ENCODE data around the gene SLC25A21.
A peak's percentile ranks its signal among the peaks of the same experiment; 100 is the strongest.

SLC25A21 gene

GRCh38 chr14:36771028-36771640 lies 401.3 kb downstream of the SLC25A21 start:
- no CpG with 5 or more reads among the region's 4 CpGs for WGBS, 2 donors (ENCODE audit: extremely low coverage in 2 of 2, insufficient read length in 2 of 2, insufficient replicate concordance in 1 of 2)
- Histone ChIP-seq H3K4me3 (ENCODE audit: low read length in 2 of 2) (no peak overlapping the region), H3K18ac (ENCODE audit: low read length) (no peak overlapping the region), H3K79me1 (ENCODE audit: low read depth, low read length) (no peaks in the 10 kb centered on the region), H3K4ac (ENCODE audit: low read length) (no peak overlapping the region), H3K14ac (ENCODE audit: low read length) (no peak overlapping the region), H3K4me2 (ENCODE audit: insufficient read depth, low read length, poor library complexity, severe bottlenecking) (no peak overlapping the region), H3K27me3 (ENCODE audit: control insufficient read depth in 3 of 3, insufficient read depth in 3 of 3, low read depth in 1 of 3, low read length in 3 of 3) (no peaks in the 10 kb centered on the region), H4K8ac (ENCODE audit: low read depth, low read length) (no peak overlapping the region), H3K27ac (replicated peaks; ENCODE audit: low read length) (no peak overlapping the region), H3K4me1 (ENCODE audit: control insufficient read depth in 2 of 2, insufficient read depth in 1 of 2, low read depth in 1 of 2, low read length in 2 of 2) (peaks cover 0 to 2% of the 10 kb centered on the region in 2 donors), H3K23ac (ENCODE audit: low read depth, low read length, poor library complexity) (no peak overlapping the region), H2BK15ac (ENCODE audit: low read length) (no peak overlapping the region), H2BK120ac (ENCODE audit: low read depth, low read length) (no peak overlapping the region), H2BK5ac (ENCODE audit: low read length) (no peak overlapping the region), H3K9me3 (replicated peaks in 1 of 2; ENCODE audit: control insufficient read depth in 2 of 2, insufficient read depth in 1 of 2, low read depth in 1 of 2, low read length in 2 of 2) (no peaks in the 10 kb centered on the region), H2AK5ac (ENCODE audit: low read depth, low read length) (no peak overlapping the region), H3K9ac (ENCODE audit: low read depth, low read length, poor library complexity) (no peak overlapping the region), H2BK12ac (ENCODE audit: low read length) (no peak overlapping the region), H4K91ac (ENCODE audit: low read depth, low read length, poor library complexity) (no peak overlapping the region), H2AFZ (ENCODE audit: low read length) (no peak overlapping the region), H3K36me3 (replicated peaks in 1 of 2; ENCODE audit: control insufficient read depth in 2 of 2, insufficient read depth in 2 of 2, low read length in 2 of 2) (no peaks in the 10 kb centered on the region)
- no peak for DNase-seq (ENCODE audit: low spot score)

- Histone ChIP-seq H3K4me1 (ENCODE audit: control insufficient read depth in 2 of 2, insufficient read depth in 1 of 2, low read depth in 1 of 2, low read length in 2 of 2) (peaks cover 5 to 6% of the 10 kb centered on the region in 2 donors), H4K8ac (ENCODE audit: low read depth, low read length) (no peak overlapping the region), H3K4ac (ENCODE audit: low read length) (no peak overlapping the region), H2BK15ac (ENCODE audit: low read length) (no peak overlapping the region), H3K14ac (ENCODE audit: low read length) (no peak overlapping the region), H3K79me1 (ENCODE audit: low read depth, low read length) (no peaks in the 10 kb centered on the region), H3K18ac (ENCODE audit: low read length) (no peak overlapping the region), H4K91ac (ENCODE audit: low read depth, low read length, poor library complexity) (no peak overlapping the region), H3K27me3 (ENCODE audit: control insufficient read depth in 3 of 3, insufficient read depth in 3 of 3, low read depth in 1 of 3, low read length in 3 of 3) (no peaks in the 10 kb centered on the region), H3K4me2 (ENCODE audit: insufficient read depth, low read length, poor library complexity, severe bottlenecking) (no peak overlapping the region), H2AK5ac (ENCODE audit: low read depth, low read length) (no peak overlapping the region), H3K36me3 (replicated peaks in 1 of 2; ENCODE audit: control insufficient read depth in 2 of 2, insufficient read depth in 2 of 2, low read length in 2 of 2) (no peaks in the 10 kb centered on the region), H2AFZ (ENCODE audit: low read length) (no peak overlapping the region), H3K4me3 (ENCODE audit: low read length in 2 of 2) (no peak overlapping the region), H3K23ac (ENCODE audit: low read depth, low read length, poor library complexity) (no peak overlapping the region), H2BK120ac (ENCODE audit: low read depth, low read length) (no peak overlapping the region), H2BK12ac (ENCODE audit: low read length) (no peak overlapping the region), H3K27ac (replicated peaks; ENCODE audit: low read length) (no peak overlapping the region), H3K9me3 (replicated peaks in 1 of 2; ENCODE audit: control insufficient read depth in 2 of 2, insufficient read depth in 1 of 2, low read depth in 1 of 2, low read length in 2 of 2) (no peaks in the 10 kb centered on the region), H3K9ac (ENCODE audit: low read depth, low read length, poor library complexity) (no peak overlapping the region), H2BK5ac (ENCODE audit: low read length) (no peak overlapping the region)
- WGBS, 2 donors (ENCODE audit: extremely low coverage in 2 of 2, insufficient read length in 2 of 2, insufficient replicate concordance in 1 of 2): no CpG with 5 or more reads among the region's 4 CpGs
- no peak for DNase-seq (ENCODE audit: low spot score)
Measured at GRCh38 chr14:36768638-36769337, 403.6 kb downstream of the SLC25A21 start.

GRCh38 chr14:36767603-36768281 lies 404.7 kb downstream of the SLC25A21 start:
- no CpG with 5 or more reads among the region's 7 CpGs for WGBS, 2 donors (ENCODE audit: extremely low coverage in 2 of 2, insufficient read length in 2 of 2, insufficient replicate concordance in 1 of 2)

DNA sequence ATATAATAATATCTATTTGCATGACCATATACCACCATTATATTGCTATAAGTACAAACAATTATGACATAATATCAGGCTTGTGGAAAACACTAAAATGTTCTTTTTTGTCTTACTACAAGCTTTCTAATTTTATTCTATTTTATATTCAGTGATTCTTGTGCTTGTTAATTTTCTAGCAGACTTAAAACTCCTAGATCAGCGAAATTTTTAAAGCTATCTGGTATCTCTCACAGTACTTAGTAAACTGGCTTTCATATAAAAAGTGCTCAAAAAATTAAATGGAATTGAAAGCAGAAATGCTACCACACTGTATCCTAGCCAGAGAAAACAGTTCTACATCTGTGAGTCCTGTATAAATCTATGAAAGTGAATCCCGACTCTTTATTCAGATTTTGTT lies 405.4 kb downstream of the SLC25A21 start:
- Histone ChIP-seq H3K79me1 (ENCODE audit: low read depth, low read length) (no peaks in the 10 kb centered on the region), H3K23ac (ENCODE audit: low read depth, low read length, poor library complexity) (no peak overlapping the region), H2BK5ac (ENCODE audit: low read length) (no peak overlapping the region), H2AFZ (ENCODE audit: low read length) (no peak overlapping the region), H2AK5ac (ENCODE audit: low read depth, low read length) (no peak overlapping the region), H3K4ac (ENCODE audit: low read length) (no peak overlapping the region), H3K4me1 (ENCODE audit: control insufficient read depth in 2 of 2, insufficient read depth in 1 of 2, low read depth in 1 of 2, low read length in 2 of 2) (peaks cover 6% of the 10 kb centered on the region in 2 donors), H3K27ac (replicated peaks; ENCODE audit: low read length) (no peak overlapping the region), H3K9me3 (replicated peaks in 1 of 2; ENCODE audit: control insufficient read depth in 2 of 2, insufficient read depth in 1 of 2, low read depth in 1 of 2, low read length in 2 of 2) (no peaks in the 10 kb centered on the region), H4K91ac (ENCODE audit: low read depth, low read length, poor library complexity) (no peak overlapping the region), H3K18ac (ENCODE audit: low read length) (no peak overlapping the region), H3K14ac (ENCODE audit: low read length) (no peak overlapping the region), H3K27me3 (ENCODE audit: control insufficient read depth in 3 of 3, insufficient read depth in 3 of 3, low read depth in 1 of 3, low read length in 3 of 3) (no peaks in the 10 kb centered on the region), H3K36me3 (replicated peaks in 1 of 2; ENCODE audit: control insufficient read depth in 2 of 2, insufficient read depth in 2 of 2, low read length in 2 of 2) (no peaks in the 10 kb centered on the region), H2BK15ac (ENCODE audit: low read length) (no peak overlapping the region), H3K4me2 (ENCODE audit: insufficient read depth, low read length, poor library complexity, severe bottlenecking) (no peak overlapping the region), H3K9ac (ENCODE audit: low read depth, low read length, poor library complexity) (no peak overlapping the region), H3K4me3 (ENCODE audit: low read length in 2 of 2) (no peak overlapping the region), H2BK12ac (ENCODE audit: low read length) (no peak overlapping the region), H4K8ac (ENCODE audit: low read depth, low read length) (no peak overlapping the region), H2BK120ac (ENCODE audit: low read depth, low read length) (no peak overlapping the region)
- DNase-seq (ENCODE audit: low spot score): no peak
- no CpG with 5 or more reads among the region's 2 CpGs for WGBS, 2 donors (ENCODE audit: extremely low coverage in 2 of 2, insufficient read length in 2 of 2, insufficient replicate concordance in 1 of 2)

More at GRCh38 chr14:36767603-36768281, 404.7 kb downstream of the SLC25A21 start:
- H3K4me1 ChIP-seq (ENCODE audit: control insufficient read depth in 2 of 2, insufficient read depth in 1 of 2, low read depth in 1 of 2, low read length in 2 of 2): peaks cover 6% of the 10 kb centered on the region in 2 donors
- no peak overlapping the region for H3K23ac ChIP-seq (ENCODE audit: low read depth, low read length, poor library complexity)
- DNase-seq (ENCODE audit: low spot score): no peak
- H3K4me3 ChIP-seq (ENCODE audit: low read length in 2 of 2): no peak overlapping the region
- no peak overlapping the region for H3K27ac ChIP-seq (replicated peaks; ENCODE audit: low read length)
- no peak overlapping the region for H2BK15ac ChIP-seq (ENCODE audit: low read length)
- H3K79me1 ChIP-seq (ENCODE audit: low read depth, low read length): no peaks in the 10 kb centered on the region
- no peak overlapping the region for H3K4ac ChIP-seq (ENCODE audit: low read length)
- H2BK120ac ChIP-seq (ENCODE audit: low read depth, low read length): no peak overlapping the region
- no peak overlapping the region for H2BK5ac ChIP-seq (ENCODE audit: low read length)
- H3K14ac ChIP-seq (ENCODE audit: low read length): no peak overlapping the region
- H3K9me3 ChIP-seq (replicated peaks in 1 of 2; ENCODE audit: control insufficient read depth in 2 of 2, insufficient read depth in 1 of 2, low read depth in 1 of 2, low read length in 2 of 2): no peaks in the 10 kb centered on the region
- no peak overlapping the region for H3K9ac ChIP-seq (ENCODE audit: low read depth, low read length, poor library complexity)
- no peak overlapping the region for H4K8ac ChIP-seq (ENCODE audit: low read depth, low read length)
- no peak overlapping the region for H2BK12ac ChIP-seq (ENCODE audit: low read length)
- H4K91ac ChIP-seq (ENCODE audit: low read depth, low read length, poor library complexity): no peak overlapping the region
- no peak overlapping the region for H2AK5ac ChIP-seq (ENCODE audit: low read depth, low read length)
- H3K27me3 ChIP-seq (ENCODE audit: control insufficient read depth in 3 of 3, insufficient read depth in 3 of 3, low read depth in 1 of 3, low read length in 3 of 3): no peaks in the 10 kb centered on the region
- peak overlapping the region; percentile 56 for H2AFZ ChIP-seq (ENCODE audit: low read length)
- H3K4me2 ChIP-seq (ENCODE audit: insufficient read depth, low read length, poor library complexity, severe bottlenecking): no peak overlapping the region
- no peaks in the 10 kb centered on the region for H3K36me3 ChIP-seq (replicated peaks in 1 of 2; ENCODE audit: control insufficient read depth in 2 of 2, insufficient read depth in 2 of 2, low read length in 2 of 2)
- H3K18ac ChIP-seq (ENCODE audit: low read length): no peak overlapping the region

All from neuronal stem cell (in vitro differentiated cells).